NCI-H2171 (cell line): ENCODE results near the gene CDH20.
"Not testable (repeated sequence)": the region's sequence is repeated elsewhere in the genome, so short reads cannot be mapped to it uniquely, and the experiment has no call there.

ENCODE experiments used
- DNase-seq: peaks from one replicate; lab custom pipeline; 2025; lab: John Stamatoyannopoulos, UW

Gene CDH20

GRCh38 chr18:61348230-61348629 is 15.0 kb downstream of the CDH20 start:
- DNase-seq: no peak

GRCh38 chr18:61350578-61350977 is 17.3 kb downstream of the CDH20 start:
- DNase-seq: no peak

GRCh38 chr18:61352059-61352458 is 18.8 kb downstream of the CDH20 start:
- no peak for DNase-seq

- DNase-seq: no peak
Measured at GRCh38 chr18:61352611-61353010, 19.4 kb downstream of the CDH20 start.

- no peak for DNase-seq
Measured at GRCh38 chr18:61360404-61361383, 27.5 kb downstream of the CDH20 start.

GRCh38 chr18:61362511-61362910 is 29.3 kb downstream of the CDH20 start:
- DNase-seq: no peak

GRCh38 chr18:61364953-61365352 is 31.7 kb downstream of the CDH20 start:
- DNase-seq: no peak

- DNase-seq: no peak
Measured at GRCh38 chr18:61368001-61368400, 34.8 kb downstream of the CDH20 start.

- not testable (repeated sequence) for DNase-seq
Measured at GRCh38 chr18:61369671-61370070, 36.4 kb downstream of the CDH20 start.

GRCh38 chr18:61371111-61371510 is 37.9 kb downstream of the CDH20 start:
- DNase-seq: no peak

GRCh38 chr18:61379827-61380226 is 46.6 kb downstream of the CDH20 start:
- no peak for DNase-seq

GRCh38 chr18:61388010-61388409 is 54.8 kb downstream of the CDH20 start:
- DNase-seq: no peak

GRCh38 chr18:61394983-61395382 is 61.8 kb downstream of the CDH20 start:
- no peak for DNase-seq

- DNase-seq: no peak
Measured at GRCh38 chr18:61397222-61397621, 64.0 kb downstream of the CDH20 start.

- DNase-seq: no peak
Measured at GRCh38 chr18:61398961-61399705, 65.9 kb downstream of the CDH20 start.

- DNase-seq: no peak
Measured at GRCh38 chr18:61400016-61400635, 66.9 kb downstream of the CDH20 start.

- DNase-seq: no peak
Measured at GRCh38 chr18:61400716-61401115, 67.5 kb downstream of the CDH20 start.

GRCh38 chr18:61402726-61403125 is 69.5 kb downstream of the CDH20 start:
- no peak for DNase-seq

GRCh38 chr18:61413396-61413795 is 80.2 kb downstream of the CDH20 start:
- no peak for DNase-seq

- no peak for DNase-seq
Measured at GRCh38 chr18:61414086-61414485, 80.9 kb downstream of the CDH20 start.

GRCh38 chr18:61419763-61420162 is 86.5 kb downstream of the CDH20 start:
- DNase-seq: no peak

- DNase-seq: no peak
Measured at GRCh38 chr18:61420218-61420885, 87.1 kb downstream of the CDH20 start.
